Thymus (tissue), 2 donors: ENCODE results near the gene TMEM41B. TPM values are rescaled to one million over a fixed set of nuclear protein-coding genes. Genes with fewer than 3 reads are reported as not detected.

Experiments used
- polyA plus RNA-seq: library from polyadenylated mRNA; stranded (reverse); fragments of 200-250 nt; gene quantifications from one replicate; pipeline ENCODE4 v1.2.3, GENCODE V29; 2013
- total RNA-seq: library from RNA; stranded (reverse); fragments of 120-200 nt; gene quantifications from one replicate; pipeline ENCODE4 v1.2.4, GENCODE V29; 2013
- donor health status: healthy.

TMEM41B gene
- total and polyA plus RNA-seq, 2 donors, result 24.9 to 36.6 TPM

Other genes starting within 250 kb of the TMEM41B start
- 2.1 TPM for gene SCUBE2, start 223.0 kb downstream of the TMEM41B start, total RNA-seq
- 2.5 TPM for gene SCUBE2, start 223.0 kb downstream of the TMEM41B start, polyA plus RNA-seq
- gene DENND5A, start 49.2 kb downstream of the TMEM41B start, total RNA-seq, result 45.8 TPM
- 34.6 TPM for gene DENND5A, start 49.2 kb downstream of the TMEM41B start, polyA plus RNA-seq
- gene IPO7, start 70.1 kb upstream of the TMEM41B start, total RNA-seq, result 45.2 TPM
- 26.4 TPM for gene IPO7, start 70.1 kb upstream of the TMEM41B start, polyA plus RNA-seq
- 36.6 TPM for gene ZNF143, start 146.4 kb upstream of the TMEM41B start, total RNA-seq
- gene ZNF143, start 146.4 kb upstream of the TMEM41B start, polyA plus RNA-seq, result 27.2 TPM